AML-193 (cell line): ENCODE data around the gene CTTN.
"Not testable (repeated sequence)": the region's sequence is repeated elsewhere in the genome, so short reads cannot be mapped to it uniquely, and the experiment has no call there.

Source experiments
- DNase-seq, 2 experiments: peaks; one replicate each; lab custom pipeline; 2025; lab: John Stamatoyannopoulos, UW

The CTTN gene

GRCh38 chr11:70381350-70381749, 17.0 kb upstream of the CTTN start:
- DNase-seq, result no peak

- no peak for DNase-seq
These were observed 16.2 kb upstream of the CTTN start for GRCh38 chr11:70381872-70382861.

- no peak for DNase-seq
These were observed 14.4 kb upstream of the CTTN start for GRCh38 chr11:70383664-70384565.

GRCh38 chr11:70384566-70385152, 13.7 kb upstream of the CTTN start:
- no peak for DNase-seq

GRCh38 chr11:70387564-70387963, 10.8 kb upstream of the CTTN start:
- no peak for DNase-seq

- DNase-seq, result no peak
These were observed 9.1 kb upstream of the CTTN start for GRCh38 chr11:70389201-70389600.

GRCh38 chr11:70390882-70391281, 7.4 kb upstream of the CTTN start:
- DNase-seq, result not testable (repeated sequence)

GRCh38 chr11:70394211-70394950, 3.9 kb upstream of the CTTN start:
- DNase-seq, result no peak

GRCh38 chr11:70397336-70397982, 870 bp upstream of the CTTN start:
- no peak for DNase-seq

GRCh38 chr11:70398834-70399680, 728 bp downstream of the CTTN start:
- no peak for DNase-seq

- no peak for DNase-seq
These were observed 1.4 kb downstream of the CTTN start for GRCh38 chr11:70399681-70400112.

GRCh38 chr11:70400643-70401042, 2.3 kb downstream of the CTTN start:
- DNase-seq, result no peak

- no peak for DNase-seq
These were observed 3.7 kb downstream of the CTTN start for GRCh38 chr11:70402016-70402415.

GRCh38 chr11:70402685-70403084, 4.4 kb downstream of the CTTN start:
- DNase-seq, result no peak

- no peak for DNase-seq
These were observed 5.9 kb downstream of the CTTN start for GRCh38 chr11:70404244-70404643.

GRCh38 chr11:70405679-70406395, 7.5 kb downstream of the CTTN start:
- DNase-seq, result no peak

GRCh38 chr11:70407121-70407520, 8.8 kb downstream of the CTTN start:
- DNase-seq, result no peak

- DNase-seq, result no peak
These were observed 9.5 kb downstream of the CTTN start for GRCh38 chr11:70407814-70408213.

- not testable (repeated sequence) for DNase-seq
These were observed 10.0 kb downstream of the CTTN start for GRCh38 chr11:70408326-70408725.
